Effector memory CD4-positive, alpha-beta T cell (primary cell): Measurements from ENCODE around the gene COL9A2.

ENCODE experiments used
- DNase-seq, 3 donors: peaks; one replicate each; pipeline ENCODE4 v3.0.0-alpha.2; 2020
- H3K27ac ChIP-seq: 2 replicates; pipeline ENCODE4 v1.7.0; 2013; ENCODE audit warnings: mild to moderate bottlenecking, low read length, moderate library complexity; ENCODE audit not compliant: insufficient read depth, poor library complexity, severe bottlenecking
- H3K27me3 ChIP-seq: replicated peaks from 2 replicates; pipeline ENCODE4 v1.7.0; 2013; ENCODE audit warnings: mild to moderate bottlenecking, low read length; ENCODE audit not compliant: insufficient read depth, control insufficient read depth, poor library complexity, severe bottlenecking
- H3K36me3 ChIP-seq: 2 replicates; pipeline ENCODE4 v1.7.0; 2013; ENCODE audit warnings: mild to moderate bottlenecking, low read length, moderate library complexity; ENCODE audit not compliant: control insufficient read depth, insufficient read depth
- H3K4me1 ChIP-seq: 2 replicates; pipeline ENCODE4 v1.7.0; 2013; ENCODE audit warnings: low read length, mild to moderate bottlenecking; ENCODE audit not compliant: control insufficient read depth, insufficient read depth, poor library complexity, severe bottlenecking
- H3K4me3 ChIP-seq: 2 replicates; pipeline ENCODE4 v1.7.0; 2013; ENCODE audit warnings: low read length, low read depth, mild to moderate bottlenecking; ENCODE audit not compliant: insufficient read depth, poor library complexity, severe bottlenecking
- H3K9me3 ChIP-seq: 2 replicates; pipeline ENCODE4 v1.7.0; 2013; ENCODE audit warnings: mild to moderate bottlenecking, low read length, moderate library complexity; ENCODE audit not compliant: control insufficient read depth
- total RNA-seq, 3 donors: gene quantifications; one replicate each; lab custom pipeline; 2026; lab: John Stamatoyannopoulos, UW

The COL9A2 gene
- 3.5 to 6.0 (median 4.9) reads per million in 3 donors for total RNA-seq

GRCh38 chr1:40316595-40317393 lies at the start of gene COL9A2:
Gene COL9A2 (minus strand): TSS chr1:40317286. CDS start chr1:40317197, 89 bp downstream.
- no peaks in the 10 kb centered on the region for H3K9me3 ChIP-seq
- H3K36me3 ChIP-seq = no peaks in the 10 kb centered on the region
- peaks cover 8% of the 10 kb centered on the region for H3K27me3 ChIP-seq
- peak; percentile 32 to 52 (median 43) for DNase-seq
- H3K4me1 ChIP-seq = peaks cover 25% of the 10 kb centered on the region
- H3K27ac ChIP-seq = no peak within 1 kb of the TSS
- H3K4me3 ChIP-seq = peak within 1 kb of the TSS; percentile 63

DNA sequence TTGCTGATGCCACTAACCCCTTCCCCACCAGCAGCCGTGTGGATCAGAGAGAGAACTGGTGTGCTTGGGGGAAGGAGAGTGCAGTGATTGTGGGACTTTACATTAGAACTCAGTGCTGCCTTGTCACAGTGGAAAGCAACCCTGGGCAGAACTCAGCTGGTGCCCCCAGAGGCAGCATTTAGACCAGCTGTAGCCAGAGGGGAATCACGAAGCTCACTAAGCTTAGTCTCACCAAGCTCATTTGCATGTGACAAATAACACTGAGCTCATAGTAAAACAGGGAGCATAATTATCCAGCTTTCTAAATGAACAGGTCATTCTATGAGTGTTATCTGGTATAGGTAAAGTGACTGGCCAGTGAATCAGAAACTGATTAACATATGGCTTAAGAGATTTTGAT lies 46.6 kb upstream of the COL9A2 start:
- Histone ChIP-seq H3K27me3 (no peaks in the 10 kb centered on the region), H3K4me1 (no peaks in the 10 kb centered on the region), H3K27ac (no peak overlapping the region), H3K36me3 (no peaks in the 10 kb centered on the region), H3K4me3 (no peak overlapping the region), H3K9me3 (no peaks in the 10 kb centered on the region)
- DNase-seq = no peak

DNA sequence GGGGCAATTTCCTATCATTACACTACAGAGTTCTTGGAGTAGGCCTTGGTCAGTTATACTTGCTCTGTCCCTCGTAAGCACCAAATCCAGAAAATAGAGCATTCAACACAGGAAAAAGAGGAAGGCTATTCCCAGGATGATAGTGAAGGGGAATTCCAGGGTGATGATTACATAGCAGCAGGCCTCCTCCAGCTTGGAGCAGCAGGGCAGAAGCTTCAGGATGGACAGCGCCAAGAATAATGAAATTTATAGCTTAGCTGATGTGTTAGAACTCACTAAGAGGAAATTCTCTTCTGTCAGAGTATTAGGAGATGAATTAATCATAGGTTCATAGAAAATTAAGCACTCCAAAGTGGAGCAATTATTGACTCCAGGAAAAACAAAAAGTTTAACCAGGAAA lies 45.6 kb upstream of the COL9A2 start:
- Histone ChIP-seq H3K27ac (no peak overlapping the region), H3K9me3 (no peaks in the 10 kb centered on the region), H3K4me1 (no peaks in the 10 kb centered on the region), H3K27me3 (no peaks in the 10 kb centered on the region), H3K4me3 (no peak overlapping the region), H3K36me3 (no peaks in the 10 kb centered on the region)
- no peak for DNase-seq

GRCh38 chr1:40362199-40362598 lies 45.1 kb upstream of the COL9A2 start:
- Histone ChIP-seq H3K4me1 (no peaks in the 10 kb centered on the region), H3K27me3 (no peaks in the 10 kb centered on the region), H3K9me3 (no peaks in the 10 kb centered on the region), H3K36me3 (no peaks in the 10 kb centered on the region), H3K4me3 (no peak overlapping the region), H3K27ac (no peak overlapping the region)
- no peak for DNase-seq

DNA sequence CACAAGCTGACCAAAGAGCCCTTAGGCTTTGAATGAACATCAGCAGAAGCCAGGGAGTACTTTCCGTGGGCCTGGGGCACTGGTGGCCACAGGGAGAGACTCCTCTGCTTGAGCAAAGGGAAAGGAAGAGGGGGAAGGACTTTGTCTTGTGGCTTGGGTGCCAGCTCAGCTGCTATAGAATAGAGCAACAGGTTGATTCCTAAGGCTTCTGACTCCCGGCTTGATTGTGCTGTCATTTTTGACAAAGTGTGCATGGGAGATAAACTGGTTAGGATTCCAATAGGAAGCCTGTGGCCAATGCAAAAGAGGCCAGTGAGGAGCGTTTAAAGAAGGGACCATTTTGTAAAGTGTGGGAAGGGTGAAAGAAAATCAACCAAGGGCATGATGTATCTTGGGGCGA lies 44.6 kb upstream of the COL9A2 start:
- Histone ChIP-seq H3K36me3 (no peaks in the 10 kb centered on the region), H3K4me3 (no peak overlapping the region), H3K4me1 (no peaks in the 10 kb centered on the region), H3K27me3 (no peaks in the 10 kb centered on the region), H3K9me3 (no peaks in the 10 kb centered on the region), H3K27ac (no peak overlapping the region)
- no peak for DNase-seq

- Histone ChIP-seq H3K27ac (no peak overlapping the region), H3K4me1 (no peaks in the 10 kb centered on the region), H3K4me3 (no peak overlapping the region), H3K36me3 (no peaks in the 10 kb centered on the region), H3K27me3 (no peaks in the 10 kb centered on the region), H3K9me3 (no peaks in the 10 kb centered on the region)
- DNase-seq = no peak
These were observed 44.1 kb upstream of the COL9A2 start for GRCh38 chr1:40361201-40361600.

DNA sequence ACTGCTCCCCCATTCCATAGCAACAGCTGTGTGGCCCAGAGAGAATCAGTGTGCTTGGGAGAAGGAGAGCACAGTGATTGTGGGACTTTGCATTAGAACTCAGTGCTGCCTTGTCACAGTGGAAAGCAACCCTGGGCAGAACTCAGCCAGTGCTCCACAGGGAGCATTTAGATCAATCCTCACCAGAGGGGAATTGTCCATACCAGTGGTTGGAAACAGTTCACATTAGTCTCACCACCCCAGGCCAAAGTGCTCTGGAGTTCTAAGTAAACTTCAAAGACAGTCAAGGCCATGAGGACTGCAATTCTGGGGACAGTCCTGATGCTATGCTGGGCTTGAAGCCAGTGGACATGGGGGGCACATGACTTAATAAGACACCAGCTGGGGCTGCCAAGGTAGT lies 43.5 kb upstream of the COL9A2 start:
- no peak for DNase-seq
- Histone ChIP-seq H3K27me3 (no peaks in the 10 kb centered on the region), H3K27ac (no peak overlapping the region), H3K36me3 (no peaks in the 10 kb centered on the region), H3K4me1 (no peaks in the 10 kb centered on the region), H3K4me3 (no peak overlapping the region), H3K9me3 (no peaks in the 10 kb centered on the region)

- Histone ChIP-seq H3K4me1 (no peaks in the 10 kb centered on the region), H3K27me3 (no peaks in the 10 kb centered on the region), H3K36me3 (no peaks in the 10 kb centered on the region), H3K9me3 (no peaks in the 10 kb centered on the region), H3K27ac (no peak overlapping the region), H3K4me3 (no peak overlapping the region)
- DNase-seq = no peak
These were observed 40.5 kb upstream of the COL9A2 start for GRCh38 chr1:40357625-40358024.

GRCh38 chr1:40353082-40353481 lies 36.0 kb upstream of the COL9A2 start:
- H3K27ac ChIP-seq = no peak overlapping the region
- H3K36me3 ChIP-seq = no peaks in the 10 kb centered on the region
- H3K4me3 ChIP-seq = no peak overlapping the region
- no peaks in the 10 kb centered on the region for H3K4me1 ChIP-seq
- H3K9me3 ChIP-seq = no peaks in the 10 kb centered on the region
- no peak for DNase-seq
- no peaks in the 10 kb centered on the region for H3K27me3 ChIP-seq

GRCh38 chr1:40352126-40352525 lies 35.0 kb upstream of the COL9A2 start:
- Histone ChIP-seq H3K4me1 (no peaks in the 10 kb centered on the region), H3K36me3 (no peaks in the 10 kb centered on the region), H3K4me3 (no peak overlapping the region), H3K27me3 (no peaks in the 10 kb centered on the region), H3K9me3 (no peaks in the 10 kb centered on the region), H3K27ac (no peak overlapping the region)
- no peak for DNase-seq
